CD14-positive monocyte (primary cell): ENCODE measurements around the gene EEPD1. TPM values are rescaled to one million over a fixed set of nuclear protein-coding genes. Genes with fewer than 3 reads are reported as not detected.

ENCODE experiments used
- DNase-seq, 3 donors: peaks; one replicate each; pipeline ENCODE4 v3.0.0-alpha.2; 2011 to 2022
- H2AFZ ChIP-seq: 2 replicates; pipeline ENCODE4 v1.6.0; 2012; ENCODE audit warnings: mild to moderate bottlenecking, low read depth, low read length, inconsistent platforms; ENCODE audit not compliant: insufficient read depth, poor library complexity, severe bottlenecking
- H3K27ac ChIP-seq, 2 donors: 1 replicate in 1 of 2; 2 replicates in 1 of 2; pipeline ENCODE4 v1.5.1; 2012 to 2013; ENCODE audit warnings: low read length in 2 of 2, control low read depth in 1 of 2, inconsistent platforms in 1 of 2, low read depth in 1 of 2, mild to moderate bottlenecking in 1 of 2
- H3K27me3 ChIP-seq, 2 donors: one replicate each; pipeline versions ENCODE4 v1.6.0 to v1.6.1; 2011 to 2013; ENCODE audit warnings: low read length in 2 of 2; ENCODE audit not compliant: control insufficient read depth in 2 of 2, insufficient read depth in 2 of 2
- H3K36me3 ChIP-seq, 2 donors: replicated peaks in 1 of 2; 1 replicate in 1 of 2; 2 replicates in 1 of 2; pipeline versions ENCODE4 v1.5.1 to v1.6.1; 2012 to 2013; ENCODE audit warnings: low read length in 2 of 2, control low read depth in 1 of 2, inconsistent platforms in 1 of 2, mild to moderate bottlenecking in 1 of 2; ENCODE audit not compliant: insufficient read depth in 2 of 2, control insufficient read depth in 1 of 2
- H3K4me1 ChIP-seq, 2 donors: 1 replicate in 1 of 2; 2 replicates in 1 of 2; pipeline versions ENCODE4 v1.5.1 to v1.6.1; 2012 to 2013; ENCODE audit warnings: low read length in 2 of 2, control low read depth in 1 of 2, inconsistent platforms in 1 of 2, mild to moderate bottlenecking in 1 of 2, moderate library complexity in 1 of 2; ENCODE audit not compliant: insufficient read depth in 2 of 2, control insufficient read depth in 1 of 2
- H3K4me2 ChIP-seq: replicated peaks from 2 replicates; pipeline ENCODE3; 2012; ENCODE audit warnings: low read length, moderate library complexity, mild to moderate bottlenecking; ENCODE audit not compliant: poor library complexity, severe bottlenecking; ENCODE audit errors: extremely low read depth
- H3K4me3 ChIP-seq, 3 experiments: fragments of 200-600 bp in 1 of 3; sonication (generic) in 1 of 3; replicated peaks in 1 of 3; 1 replicate in 2 of 3; 2 replicates in 1 of 3; pipeline ENCODE4 v1.5.1; 2011 to 2013; ENCODE audit warnings: low read length in 3 of 3, mild to moderate bottlenecking in 3 of 3, control low read depth in 2 of 3, low read depth in 2 of 3, inconsistent platforms in 1 of 3, moderate library complexity in 1 of 3
- H3K79me2 ChIP-seq: 2 replicates; pipeline ENCODE4 v1.6.0; 2012; ENCODE audit warnings: mild to moderate bottlenecking, control low read depth, inconsistent platforms, low read length, moderate library complexity; ENCODE audit not compliant: insufficient read depth
- H3K9ac ChIP-seq: 2 replicates; pipeline ENCODE4 v1.6.0; 2017; ENCODE audit warnings: low read length, mild to moderate bottlenecking; ENCODE audit not compliant: insufficient read depth, poor library complexity, severe bottlenecking
- H3K9me3 ChIP-seq, 2 donors: replicated peaks in 1 of 2; 1 replicate in 1 of 2; 2 replicates in 1 of 2; pipeline versions ENCODE4 v1.5.1 to v1.6.1; 2012 to 2013; ENCODE audit warnings: low read length in 2 of 2, control low read depth in 1 of 2; ENCODE audit not compliant: control insufficient read depth in 1 of 2, insufficient read depth in 1 of 2
- H4K20me1 ChIP-seq: 2 replicates; pipeline ENCODE4 v1.6.0; 2012; ENCODE audit warnings: mild to moderate bottlenecking, low read length, control low read depth, moderate library complexity; ENCODE audit not compliant: insufficient read depth
- H3K27ac Mint-ChIP-seq, 7 donors: one replicate each; pipeline ENCODE4 v1.8.0; 2020; ENCODE audit warnings: mild to moderate bottlenecking in 7 of 7, mixed read lengths in 7 of 7, moderate library complexity in 6 of 7, inconsistent platforms in 2 of 7
- H3K27me3 Mint-ChIP-seq, 3 donors: one replicate each; pipeline ENCODE4 v1.8.0; 2021 to 2022; ENCODE audit warnings: low read depth in 3 of 3, mild to moderate bottlenecking in 3 of 3, mixed read lengths in 3 of 3, moderate library complexity in 3 of 3, inconsistent platforms in 1 of 3
- H3K36me3 Mint-ChIP-seq, 2 donors: one replicate each; pipeline ENCODE4 v1.8.0; 2020; ENCODE audit warnings: mixed read lengths in 2 of 2, inconsistent platforms in 1 of 2, mild to moderate bottlenecking in 1 of 2
- H3K4me1 Mint-ChIP-seq: one replicate; pipeline ENCODE4 v1.8.0; 2020; ENCODE audit warnings: mild to moderate bottlenecking, mixed read lengths
- H3K4me3 Mint-ChIP-seq, 2 donors: one replicate each; pipeline ENCODE4 v1.8.0; 2020; ENCODE audit warnings: mild to moderate bottlenecking in 2 of 2, mixed read lengths in 2 of 2, moderate library complexity in 1 of 2
- H3K9me3 Mint-ChIP-seq, 7 donors: one replicate each; pipeline ENCODE4 v1.8.0; 2020 to 2022; ENCODE audit warnings: mixed read lengths in 7 of 7, mild to moderate bottlenecking in 6 of 7, moderate library complexity in 6 of 7, inconsistent platforms in 2 of 7
- CTCF ChIP-seq: fragments of 200-600 bp; IDR thresholded peaks from one replicate; pipeline ENCODE4 v1.8.0; 2022; ENCODE audit warnings: antibody characterized with exemption, mild to moderate bottlenecking
- WGBS: methylation state at CpG from one replicate; pipeline ENCODE4 v1.1.5; 2013; ENCODE audit warnings: missing lambda C conversion rate; ENCODE audit not compliant: insufficient coverage; 5-methylcytosine and 5-hydroxymethylcytosine counted together
- intact Hi-C, 2 donors: fragments of 100-400 bp; cut with micrococcal nuclease; formaldehyde crosslinking; loops; one replicate each; pipeline versions ENCODE4 v1.15.0 to v1.15.1; 2023
- polyA plus RNA-seq, 3 donors: library from polyadenylated mRNA; depleted of rRNA in 1 of 3; unstranded in 2 of 3; stranded (reverse) in 1 of 3; fragments of 300-500 nt in 2 of 3; fragments of >200 nt in 1 of 3; fragmentation: Illumina TruSeq in 2 of 3; gene quantifications; 1 replicate in 2 of 3; 2 replicates in 1 of 3; pipeline ENCODE4 v1.2.3, GENCODE V29; 2012 to 2021

Gene EEPD1
- polyA plus RNA-seq, 3 donors, result 8.6 to 14.4 (median 12.6) TPM

GRCh38 chr7:36181668-36182067, 28.6 kb downstream of the EEPD1 start:
- TF ChIP-seq CTCF, result no peak
- no peak overlapping the region for H2AFZ ChIP-seq
- Mint-ChIP-seq H3K27ac (no peak overlapping the region), H3K36me3 (peaks cover 21 to 24% of the 10 kb centered on the region in 2 donors), H3K4me1 (peaks cover 65% of the 10 kb centered on the region), H3K4me3 (no peak overlapping the region), H3K27me3 (peaks cover 0 to 3% (median 0%) of the 10 kb centered on the region in 3 donors), H3K9me3 (peaks cover 5 to 6% (median 6%) of the 10 kb centered on the region in 7 donors)
- no peak overlapping the region for H3K9ac ChIP-seq
- peaks cover 0 to 5% of the 10 kb centered on the region in 2 donors for H3K9me3 ChIP-seq
- H3K79me2 ChIP-seq, result peaks cover 4% of the 10 kb centered on the region
- no peaks in the 10 kb centered on the region for H3K27me3 ChIP-seq
- peaks cover 30 to 54% of the 10 kb centered on the region in 2 donors for H3K4me1 ChIP-seq
- H4K20me1 ChIP-seq, result no peaks in the 10 kb centered on the region
- intact Hi-C loops, result no loop called here
- no peaks in the 10 kb centered on the region for H3K36me3 ChIP-seq
- no peak overlapping the region for H3K4me2 ChIP-seq
- WGBS, result no CpG with 5 or more reads among the region's 4 CpGs
- no peak overlapping the region for H3K4me3 ChIP-seq
- H3K27ac ChIP-seq, result no peak overlapping the region
- DNase-seq, result no peak

DNA sequence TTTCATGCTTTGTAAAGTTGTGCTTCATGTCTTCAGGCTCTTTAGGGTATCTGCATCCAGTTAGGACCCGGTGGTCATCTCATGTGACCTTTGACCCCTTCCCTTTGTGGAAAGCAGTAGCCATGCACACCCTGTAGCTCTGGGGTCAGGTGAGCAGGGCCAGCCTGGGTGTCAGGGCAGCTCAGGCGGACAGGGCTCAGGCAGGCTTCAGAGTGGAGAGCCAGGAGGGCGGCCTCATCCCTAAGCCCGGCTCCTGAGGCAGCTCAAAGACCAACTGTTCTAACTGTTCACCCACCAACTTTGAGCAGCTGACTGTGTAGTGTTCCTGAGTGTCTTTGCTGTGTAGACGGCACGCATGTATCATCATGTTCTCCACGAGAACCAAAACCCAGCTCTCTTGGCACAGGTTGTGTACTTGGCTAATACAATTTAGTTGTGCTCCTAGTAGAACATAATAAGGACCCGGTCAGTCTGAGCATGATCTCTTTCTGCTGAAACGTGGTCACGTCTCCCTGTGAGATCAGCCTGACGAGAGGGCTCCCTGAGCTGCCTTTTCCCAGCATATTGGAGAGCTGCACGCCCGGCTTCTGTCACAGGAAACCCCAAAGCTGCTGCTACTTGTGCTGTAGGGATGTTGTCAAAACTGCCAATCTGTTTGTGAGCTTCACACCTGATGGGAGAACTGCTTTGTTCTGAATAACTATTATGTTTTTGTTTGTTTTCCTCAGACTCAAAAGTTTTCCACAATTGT, 30.0 kb downstream of the EEPD1 start:
- H3K79me2 ChIP-seq, result peaks cover 4% of the 10 kb centered on the region
- Mint-ChIP-seq H3K4me3 (peak overlapping the region in 1 of 2 donors; percentile 2), H3K27ac (no peak overlapping the region), H3K27me3 (peaks cover 0 to 3% (median 0%) of the 10 kb centered on the region in 3 donors), H3K4me1 (peaks cover 62% of the 10 kb centered on the region), H3K36me3 (peaks cover 24 to 27% of the 10 kb centered on the region in 2 donors), H3K9me3 (peaks cover 5 to 6% (median 6%) of the 10 kb centered on the region in 7 donors)
- H3K4me1 ChIP-seq, result peaks cover 27 to 42% of the 10 kb centered on the region in 2 donors
- no peaks in the 10 kb centered on the region for H3K36me3 ChIP-seq
- H3K4me2 ChIP-seq, result no peak overlapping the region
- TF ChIP-seq CTCF, result no peak
- no peaks in the 10 kb centered on the region for H3K27me3 ChIP-seq
- DNase-seq, result no peak
- H3K9me3 ChIP-seq, result peaks cover 0 to 5% of the 10 kb centered on the region in 2 donors
- intact Hi-C loops, result no loop called here
- H3K9ac ChIP-seq, result no peak overlapping the region
- no peak overlapping the region for H3K27ac ChIP-seq
- 30% methylated on average over 10 of the region's 13 CpGs for WGBS
- H3K4me3 ChIP-seq, result no peak overlapping the region
- no peak overlapping the region for H2AFZ ChIP-seq
- H4K20me1 ChIP-seq, result no peaks in the 10 kb centered on the region
